ENCODE results near the gene ZBTB16. TPM values are rescaled to one million over a fixed set of nuclear protein-coding genes. Genes with fewer than 3 reads are reported as not detected.

ZBTB16 gene, protein sequence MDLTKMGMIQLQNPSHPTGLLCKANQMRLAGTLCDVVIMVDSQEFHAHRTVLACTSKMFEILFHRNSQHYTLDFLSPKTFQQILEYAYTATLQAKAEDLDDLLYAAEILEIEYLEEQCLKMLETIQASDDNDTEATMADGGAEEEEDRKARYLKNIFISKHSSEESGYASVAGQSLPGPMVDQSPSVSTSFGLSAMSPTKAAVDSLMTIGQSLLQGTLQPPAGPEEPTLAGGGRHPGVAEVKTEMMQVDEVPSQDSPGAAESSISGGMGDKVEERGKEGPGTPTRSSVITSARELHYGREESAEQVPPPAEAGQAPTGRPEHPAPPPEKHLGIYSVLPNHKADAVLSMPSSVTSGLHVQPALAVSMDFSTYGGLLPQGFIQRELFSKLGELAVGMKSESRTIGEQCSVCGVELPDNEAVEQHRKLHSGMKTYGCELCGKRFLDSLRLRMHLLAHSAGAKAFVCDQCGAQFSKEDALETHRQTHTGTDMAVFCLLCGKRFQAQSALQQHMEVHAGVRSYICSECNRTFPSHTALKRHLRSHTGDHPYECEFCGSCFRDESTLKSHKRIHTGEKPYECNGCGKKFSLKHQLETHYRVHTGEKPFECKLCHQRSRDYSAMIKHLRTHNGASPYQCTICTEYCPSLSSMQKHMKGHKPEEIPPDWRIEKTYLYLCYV
- total RNA-seq (2014; rRNA removed; shearing (Covaris generic)) (0.19 and 1.4 TPM in 2 replicates), polyA plus RNA-seq (2016; fragmentation: Nextera tagmentation; extraction: Ambion mirVana) (0.29 and 0.78 TPM in 2 replicates)
- long read RNA-seq: 0 reads

DNA sequence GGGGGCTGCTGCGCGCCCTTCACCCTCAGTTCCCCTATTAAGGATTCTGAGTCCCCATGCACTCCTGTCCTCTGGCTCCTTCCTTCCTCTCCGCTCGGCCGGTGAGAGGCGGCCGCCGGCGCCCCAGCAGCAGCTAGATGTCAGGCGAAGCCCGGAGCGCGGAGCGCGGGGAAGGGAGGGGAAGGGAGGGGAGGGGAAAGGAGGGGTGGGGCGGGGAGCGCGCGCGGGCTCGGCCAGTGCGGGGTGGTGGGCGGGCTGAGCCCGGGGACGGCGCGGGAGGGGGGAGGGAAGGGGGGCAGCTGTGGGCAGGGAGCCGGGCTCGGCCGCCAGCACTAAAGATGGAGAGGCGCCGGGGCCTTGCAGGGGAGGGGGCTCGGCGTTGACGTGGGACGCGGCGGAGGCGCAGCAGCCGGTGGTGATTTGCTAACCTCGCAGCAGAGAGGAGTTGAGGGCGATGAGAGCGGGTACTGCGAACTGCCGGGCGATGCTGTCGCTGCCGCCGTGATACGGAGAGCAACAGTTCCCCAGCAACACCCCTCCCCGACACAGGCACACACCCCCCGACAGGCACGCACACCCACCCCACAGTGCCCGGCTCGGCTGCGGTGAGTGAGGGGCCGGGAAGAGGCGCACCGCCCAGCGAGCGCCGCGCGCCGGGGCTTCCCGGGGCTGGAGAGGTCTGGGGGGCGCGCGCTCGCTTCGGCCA is at the start of gene ZBTB16:
ZBTB16 (plus strand) TSS at position 434 of the 706 bp plus-strand sequence. CDS start 3,590 bp downstream, outside the sequence.
- Histone ChIP-seq H4K20me1 (replicated peaks; ENCODE audit: insufficient read depth) (no peaks in the 10 kb centered on the region; the same call in 1 of the 2 replicates), H2AFZ (peak within 1 kb of the TSS; percentile 99), H3K9me2 (ENCODE audit: insufficient read depth) (no peaks in the 10 kb centered on the region), H3K36me3 (ENCODE audit: insufficient read depth) (no peaks in the 10 kb centered on the region), H3K27me3 (ENCODE audit: insufficient read depth) (peaks cover 93% of the 10 kb centered on the region), H3K4me2 (peak within 1 kb of the TSS; percentile 99), H3K27ac (ENCODE audit: low read depth) (no peak within 1 kb of the TSS), H3K79me2 (replicated peaks; ENCODE audit: insufficient read depth) (no peaks in the 10 kb centered on the region), H3K4me1 (ENCODE audit: insufficient read depth) (peaks cover 22% of the 10 kb centered on the region), H3K4me3 (peak within 1 kb of the TSS; percentile 80), H3F3A (replicated peaks; ENCODE audit: low read depth) (peaks cover 9% of the 10 kb centered on the region; the same call in 1 of the 2 replicates)
- H3K36me3 Mint-ChIP-seq (ENCODE audit: low read depth): no peaks in the 10 kb centered on the region; the same call in 2 of the 3 replicates
- peaks cover 78% of the 10 kb centered on the region for H3K27me3 Mint-ChIP-seq (ENCODE audit: insufficient read depth, low read depth, poor library complexity)
- no peak within 1 kb of the TSS for H3K27ac Mint-ChIP-seq
- peaks cover 23% of the 10 kb centered on the region for H3K4me1 Mint-ChIP-seq
- DNase-seq (ENCODE audit: low spot score) (peak; percentile 92), ATAC-seq (peak; percentile 66)
- no peaks in the 10 kb centered on the region; the same call in 1 of the 3 replicates for H3K9me3 Mint-ChIP-seq
- H3K4me3 Mint-ChIP-seq: peak within 1 kb of the TSS; percentile 86
- TF ChIP-seq, protein P1, sequence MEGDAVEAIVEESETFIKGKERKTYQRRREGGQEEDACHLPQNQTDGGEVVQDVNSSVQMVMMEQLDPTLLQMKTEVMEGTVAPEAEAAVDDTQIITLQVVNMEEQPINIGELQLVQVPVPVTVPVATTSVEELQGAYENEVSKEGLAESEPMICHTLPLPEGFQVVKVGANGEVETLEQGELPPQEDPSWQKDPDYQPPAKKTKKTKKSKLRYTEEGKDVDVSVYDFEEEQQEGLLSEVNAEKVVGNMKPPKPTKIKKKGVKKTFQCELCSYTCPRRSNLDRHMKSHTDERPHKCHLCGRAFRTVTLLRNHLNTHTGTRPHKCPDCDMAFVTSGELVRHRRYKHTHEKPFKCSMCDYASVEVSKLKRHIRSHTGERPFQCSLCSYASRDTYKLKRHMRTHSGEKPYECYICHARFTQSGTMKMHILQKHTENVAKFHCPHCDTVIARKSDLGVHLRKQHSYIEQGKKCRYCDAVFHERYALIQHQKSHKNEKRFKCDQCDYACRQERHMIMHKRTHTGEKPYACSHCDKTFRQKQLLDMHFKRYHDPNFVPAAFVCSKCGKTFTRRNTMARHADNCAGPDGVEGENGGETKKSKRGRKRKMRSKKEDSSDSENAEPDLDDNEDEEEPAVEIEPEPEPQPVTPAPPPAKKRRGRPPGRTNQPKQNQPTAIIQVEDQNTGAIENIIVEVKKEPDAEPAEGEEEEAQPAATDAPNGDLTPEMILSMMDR (conservative IDR thresholded peaks at IDR 0.05; ENCODE audit: low read depth in 2 of 2): peak in 1 of 2 experiments; percentile 24; a peak in 2 of 4 replicates
- peak; percentile 74 for TF ChIP-seq CREB1 (CRISPR knock-in tag; IDR thresholded peaks at IDR 0.05; ENCODE audit: low read depth)
- TF ChIP-seq ZNF331 (CRISPR knock-in tag; IDR thresholded peaks at IDR 0.05; ENCODE audit: low read depth): no peak
- no peak for TF ChIP-seq JUNB (IDR thresholded peaks at IDR 0.05; ENCODE audit: unreplicated experiment)
- TF ChIP-seq, protein P2, sequence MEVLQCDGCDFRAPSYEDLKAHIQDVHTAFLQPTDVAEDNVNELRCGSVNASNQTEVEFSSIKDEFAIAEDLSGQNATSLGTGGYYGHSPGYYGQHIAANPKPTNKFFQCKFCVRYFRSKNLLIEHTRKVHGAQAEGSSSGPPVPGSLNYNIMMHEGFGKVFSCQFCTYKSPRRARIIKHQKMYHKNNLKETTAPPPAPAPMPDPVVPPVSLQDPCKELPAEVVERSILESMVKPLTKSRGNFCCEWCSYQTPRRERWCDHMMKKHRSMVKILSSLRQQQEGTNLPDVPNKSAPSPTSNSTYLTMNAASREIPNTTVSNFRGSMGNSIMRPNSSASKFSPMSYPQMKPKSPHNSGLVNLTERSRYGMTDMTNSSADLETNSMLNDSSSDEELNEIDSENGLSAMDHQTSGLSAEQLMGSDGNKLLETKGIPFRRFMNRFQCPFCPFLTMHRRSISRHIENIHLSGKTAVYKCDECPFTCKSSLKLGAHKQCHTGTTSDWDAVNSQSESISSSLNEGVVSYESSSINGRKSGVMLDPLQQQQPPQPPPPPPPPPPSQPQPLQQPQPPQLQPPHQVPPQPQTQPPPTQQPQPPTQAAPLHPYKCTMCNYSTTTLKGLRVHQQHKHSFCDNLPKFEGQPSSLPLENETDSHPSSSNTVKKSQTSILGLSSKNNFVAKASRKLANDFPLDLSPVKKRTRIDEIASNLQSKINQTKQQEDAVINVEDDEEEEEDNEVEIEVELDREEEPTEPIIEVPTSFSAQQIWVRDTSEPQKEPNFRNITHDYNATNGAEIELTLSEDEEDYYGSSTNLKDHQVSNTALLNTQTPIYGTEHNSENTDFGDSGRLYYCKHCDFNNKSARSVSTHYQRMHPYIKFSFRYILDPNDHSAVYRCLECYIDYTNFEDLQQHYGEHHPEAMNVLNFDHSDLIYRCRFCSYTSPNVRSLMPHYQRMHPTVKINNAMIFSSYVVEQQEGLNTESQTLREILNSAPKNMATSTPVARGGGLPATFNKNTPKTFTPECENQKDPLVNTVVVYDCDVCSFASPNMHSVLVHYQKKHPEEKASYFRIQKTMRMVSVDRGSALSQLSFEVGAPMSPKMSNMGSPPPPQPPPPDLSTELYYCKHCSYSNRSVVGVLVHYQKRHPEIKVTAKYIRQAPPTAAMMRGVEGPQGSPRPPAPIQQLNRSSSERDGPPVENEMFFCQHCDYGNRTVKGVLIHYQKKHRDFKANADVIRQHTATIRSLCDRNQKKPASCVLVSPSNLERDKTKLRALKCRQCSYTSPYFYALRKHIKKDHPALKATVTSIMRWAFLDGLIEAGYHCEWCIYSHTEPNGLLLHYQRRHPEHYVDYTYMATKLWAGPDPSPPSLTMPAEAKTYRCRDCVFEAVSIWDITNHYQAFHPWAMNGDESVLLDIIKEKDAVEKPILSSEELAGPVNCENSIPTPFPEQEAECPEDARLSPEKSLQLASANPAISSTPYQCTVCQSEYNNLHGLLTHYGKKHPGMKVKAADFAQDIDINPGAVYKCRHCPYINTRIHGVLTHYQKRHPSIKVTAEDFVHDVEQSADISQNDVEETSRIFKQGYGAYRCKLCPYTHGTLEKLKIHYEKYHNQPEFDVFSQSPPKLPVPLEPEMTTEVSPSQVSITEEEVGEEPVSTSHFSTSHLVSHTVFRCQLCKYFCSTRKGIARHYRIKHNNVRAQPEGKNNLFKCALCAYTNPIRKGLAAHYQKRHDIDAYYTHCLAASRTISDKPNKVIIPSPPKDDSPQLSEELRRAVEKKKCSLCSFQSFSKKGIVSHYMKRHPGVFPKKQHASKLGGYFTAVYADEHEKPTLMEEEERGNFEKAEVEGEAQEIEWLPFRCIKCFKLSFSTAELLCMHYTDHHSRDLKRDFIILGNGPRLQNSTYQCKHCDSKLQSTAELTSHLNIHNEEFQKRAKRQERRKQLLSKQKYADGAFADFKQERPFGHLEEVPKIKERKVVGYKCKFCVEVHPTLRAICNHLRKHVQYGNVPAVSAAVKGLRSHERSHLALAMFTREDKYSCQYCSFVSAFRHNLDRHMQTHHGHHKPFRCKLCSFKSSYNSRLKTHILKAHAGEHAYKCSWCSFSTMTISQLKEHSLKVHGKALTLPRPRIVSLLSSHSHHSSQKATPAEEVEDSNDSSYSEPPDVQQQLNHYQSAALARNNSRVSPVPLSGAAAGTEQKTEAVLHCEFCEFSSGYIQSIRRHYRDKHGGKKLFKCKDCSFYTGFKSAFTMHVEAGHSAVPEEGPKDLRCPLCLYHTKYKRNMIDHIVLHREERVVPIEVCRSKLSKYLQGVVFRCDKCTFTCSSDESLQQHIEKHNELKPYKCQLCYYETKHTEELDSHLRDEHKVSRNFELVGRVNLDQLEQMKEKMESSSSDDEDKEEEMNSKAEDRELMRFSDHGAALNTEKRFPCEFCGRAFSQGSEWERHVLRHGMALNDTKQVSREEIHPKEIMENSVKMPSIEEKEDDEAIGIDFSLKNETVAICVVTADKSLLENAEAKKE (CRISPR knock-in tag; IDR thresholded peaks at IDR 0.05): no peak
- TF ChIP-seq EZH2phosphoT487 (IDR thresholded peaks at IDR 0.05; ENCODE audit: unreplicated experiment): no peak
- no peak for TF ChIP-seq ZNF114 (CRISPR knock-in tag; IDR thresholded peaks at IDR 0.05)
- TF ChIP-seq, protein P3, sequence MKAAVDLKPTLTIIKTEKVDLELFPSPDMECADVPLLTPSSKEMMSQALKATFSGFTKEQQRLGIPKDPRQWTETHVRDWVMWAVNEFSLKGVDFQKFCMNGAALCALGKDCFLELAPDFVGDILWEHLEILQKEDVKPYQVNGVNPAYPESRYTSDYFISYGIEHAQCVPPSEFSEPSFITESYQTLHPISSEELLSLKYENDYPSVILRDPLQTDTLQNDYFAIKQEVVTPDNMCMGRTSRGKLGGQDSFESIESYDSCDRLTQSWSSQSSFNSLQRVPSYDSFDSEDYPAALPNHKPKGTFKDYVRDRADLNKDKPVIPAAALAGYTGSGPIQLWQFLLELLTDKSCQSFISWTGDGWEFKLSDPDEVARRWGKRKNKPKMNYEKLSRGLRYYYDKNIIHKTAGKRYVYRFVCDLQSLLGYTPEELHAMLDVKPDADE (IDR thresholded peaks at IDR 0.05): no peak
- TF ChIP-seq, protein P4, sequence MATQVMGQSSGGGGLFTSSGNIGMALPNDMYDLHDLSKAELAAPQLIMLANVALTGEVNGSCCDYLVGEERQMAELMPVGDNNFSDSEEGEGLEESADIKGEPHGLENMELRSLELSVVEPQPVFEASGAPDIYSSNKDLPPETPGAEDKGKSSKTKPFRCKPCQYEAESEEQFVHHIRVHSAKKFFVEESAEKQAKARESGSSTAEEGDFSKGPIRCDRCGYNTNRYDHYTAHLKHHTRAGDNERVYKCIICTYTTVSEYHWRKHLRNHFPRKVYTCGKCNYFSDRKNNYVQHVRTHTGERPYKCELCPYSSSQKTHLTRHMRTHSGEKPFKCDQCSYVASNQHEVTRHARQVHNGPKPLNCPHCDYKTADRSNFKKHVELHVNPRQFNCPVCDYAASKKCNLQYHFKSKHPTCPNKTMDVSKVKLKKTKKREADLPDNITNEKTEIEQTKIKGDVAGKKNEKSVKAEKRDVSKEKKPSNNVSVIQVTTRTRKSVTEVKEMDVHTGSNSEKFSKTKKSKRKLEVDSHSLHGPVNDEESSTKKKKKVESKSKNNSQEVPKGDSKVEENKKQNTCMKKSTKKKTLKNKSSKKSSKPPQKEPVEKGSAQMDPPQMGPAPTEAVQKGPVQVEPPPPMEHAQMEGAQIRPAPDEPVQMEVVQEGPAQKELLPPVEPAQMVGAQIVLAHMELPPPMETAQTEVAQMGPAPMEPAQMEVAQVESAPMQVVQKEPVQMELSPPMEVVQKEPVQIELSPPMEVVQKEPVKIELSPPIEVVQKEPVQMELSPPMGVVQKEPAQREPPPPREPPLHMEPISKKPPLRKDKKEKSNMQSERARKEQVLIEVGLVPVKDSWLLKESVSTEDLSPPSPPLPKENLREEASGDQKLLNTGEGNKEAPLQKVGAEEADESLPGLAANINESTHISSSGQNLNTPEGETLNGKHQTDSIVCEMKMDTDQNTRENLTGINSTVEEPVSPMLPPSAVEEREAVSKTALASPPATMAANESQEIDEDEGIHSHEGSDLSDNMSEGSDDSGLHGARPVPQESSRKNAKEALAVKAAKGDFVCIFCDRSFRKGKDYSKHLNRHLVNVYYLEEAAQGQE (IDR thresholded peaks at IDR 0.05; ENCODE audit: unreplicated experiment): no peak
- no peak for TF ChIP-seq STAT1 (IDR thresholded peaks at IDR 0.05; ENCODE audit: unreplicated experiment)

Data from GM23338 (cell line).